OCI-LY7 (cell line): ENCODE measurements around the gene KIRREL3. TPM values are rescaled to one million over a fixed set of nuclear protein-coding genes. Genes with fewer than 3 reads are reported as not detected.

Experiments used
- BruUV-seq: library from RNA; stranded (reverse); fragments of 400-500 nt; replicated peaks from 2 replicates; lab custom pipeline; 2021; lab: Mats Ljungman, UMichigan
- CTCF ChIA-PET: fragments of 300-600 bp; sonication (Branson Sonifier 250); formaldehyde crosslinking; loops from one replicate; lab custom pipeline; 2022; ENCODE audit warnings: antibody characterized with exemption; ENCODE audit not compliant: unreplicated experiment; lab: Charles Lee
- POLR2A ChIA-PET: fragments of 300-600 bp; sonication (Branson Sonifier 250); formaldehyde crosslinking; loops from one replicate; lab custom pipeline; 2022; ENCODE audit warnings: antibody characterized with exemption; lab: Charles Lee
- DNase-seq: peaks from one replicate; pipeline ENCODE4 v3.0.0-alpha.2; 2015; ENCODE audit warnings: low spot score
- H2AFZ ChIP-seq: fragments of 200-600 bp; sonication (generic), shearing (Covaris generic); 2 replicates; pipeline ENCODE4 v1.6.1; 2014; ENCODE audit warnings: mild to moderate bottlenecking, antibody characterized with exemption, low read length, moderate library complexity
- H3K27ac ChIP-seq: fragments of 200-600 bp; sonication (generic); 2 replicates; pipeline ENCODE4 v1.5.1; 2014; ENCODE audit warnings: mixed run types, low read depth, mild to moderate bottlenecking, moderate library complexity, low read length, inconsistent platforms; ENCODE audit not compliant: poor library complexity, severe bottlenecking
- H3K36me3 ChIP-seq: fragments of 200-600 bp; sonication (generic); 2 replicates; pipeline ENCODE4 v1.6.1; 2014; ENCODE audit warnings: mild to moderate bottlenecking, antibody characterized with exemption, low read length, moderate library complexity, mixed read lengths; ENCODE audit not compliant: insufficient read depth
- H3K4me1 ChIP-seq: fragments of 200-600 bp; sonication (generic); 2 replicates; pipeline ENCODE4 v1.5.1; 2014; ENCODE audit warnings: mild to moderate bottlenecking, low read length; ENCODE audit not compliant: insufficient read depth, poor library complexity, severe bottlenecking
- H3K4me2 ChIP-seq: fragments of 200-600 bp; sonication (generic); 2 replicates; pipeline ENCODE4 v1.6.1; 2014; ENCODE audit warnings: mild to moderate bottlenecking, low read length
- H3K4me3 ChIP-seq: fragments of 200-600 bp; sonication (generic); 2 replicates; pipeline ENCODE4 v1.5.1; 2014; ENCODE audit warnings: mild to moderate bottlenecking, low read depth, low read length; ENCODE audit not compliant: poor library complexity, severe bottlenecking
- H3K79me2 ChIP-seq: fragments of 200-600 bp; sonication (generic); 2 replicates; pipeline ENCODE4 v1.6.1; 2016; ENCODE audit warnings: low read depth, mild to moderate bottlenecking, low read length, moderate library complexity, mixed read lengths; ENCODE audit not compliant: insufficient read depth
- H3K9me2 ChIP-seq: fragments of 200-600 bp; sonication (generic); 2 replicates; pipeline ENCODE4 v1.6.1; 2016; ENCODE audit warnings: mild to moderate bottlenecking, low read length, mixed read lengths; ENCODE audit not compliant: insufficient read depth
- H3K9me3 ChIP-seq: fragments of 200-600 bp; sonication (generic); 2 replicates; pipeline ENCODE4 v1.6.1; 2014; ENCODE audit warnings: mild to moderate bottlenecking, mixed run types, low read length, mixed read lengths
- H4K20me1 ChIP-seq: fragments of 200-600 bp; sonication (generic); 2 replicates; pipeline ENCODE4 v1.6.1; 2014; ENCODE audit warnings: mild to moderate bottlenecking, antibody characterized with exemption, low read length, moderate library complexity, mixed read lengths; ENCODE audit not compliant: insufficient read depth
- CTCF ChIP-seq: fragments of 200-600 bp; sonication (generic); conservative IDR thresholded peaks from 2 replicates; pipeline ENCODE4 v1.5.1; 2014; ENCODE audit warnings: mild to moderate bottlenecking, antibody characterized with exemption, low read length, moderate library complexity, mixed read lengths
- EZH2phosphoT487 ChIP-seq: fragments of 200-600 bp; sonication (generic); IDR thresholded peaks from 2 replicates; pipeline ENCODE4 v1.6.1; 2018; ENCODE audit warnings: low read depth, borderline replicate concordance, mild to moderate bottlenecking, mixed run types, antibody characterized with exemption, low read length, moderate library complexity, mixed read lengths
- intact Hi-C: fragments of 100-400 bp; cut with micrococcal nuclease; formaldehyde crosslinking; loops from one replicate; pipeline ENCODE4 v1.10.0; 2022; ENCODE audit not compliant: unreplicated experiment
- total RNA-seq, 2 experiments: library from RNA; depleted of rRNA in 1 of 2; stranded (reverse); fragments of >200 nt in 1 of 2; shearing (Covaris generic) in 1 of 2; gene quantifications; 2 replicates each; pipeline ENCODE4 v1.2.3, GENCODE V29; 2014 to 2022

The KIRREL3 gene
- total RNA-seq, 2 experiments from 2014 or later, result not detected

- no peaks in the 10 kb centered on the region for H3K36me3 ChIP-seq
- TF ChIP-seq CTCF (no peak), EZH2phosphoT487 (no peak)
- no peaks in the 10 kb centered on the region for H3K9me2 ChIP-seq
- no peaks in the 10 kb centered on the region for H3K4me1 ChIP-seq
- BruUV-seq, result no TSS peak
- intact Hi-C loops, result no loop called here
- H2AFZ ChIP-seq, result no peak overlapping the region
- no peak overlapping the region for H3K27ac ChIP-seq
- H4K20me1 ChIP-seq, result no peaks in the 10 kb centered on the region
- H3K79me2 ChIP-seq, result no peaks in the 10 kb centered on the region
- H3K9me3 ChIP-seq, result no peaks in the 10 kb centered on the region
- CTCF ChIA-PET, result no interaction called here
- H3K4me3 ChIP-seq, result no peak overlapping the region
- no peak overlapping the region for H3K4me2 ChIP-seq
- POLR2A ChIA-PET, result no interaction called here
- no peak for DNase-seq
These were observed 114.5 kb downstream of the KIRREL3 start for GRCh38 chr11:126886085-126886484.

DNA sequence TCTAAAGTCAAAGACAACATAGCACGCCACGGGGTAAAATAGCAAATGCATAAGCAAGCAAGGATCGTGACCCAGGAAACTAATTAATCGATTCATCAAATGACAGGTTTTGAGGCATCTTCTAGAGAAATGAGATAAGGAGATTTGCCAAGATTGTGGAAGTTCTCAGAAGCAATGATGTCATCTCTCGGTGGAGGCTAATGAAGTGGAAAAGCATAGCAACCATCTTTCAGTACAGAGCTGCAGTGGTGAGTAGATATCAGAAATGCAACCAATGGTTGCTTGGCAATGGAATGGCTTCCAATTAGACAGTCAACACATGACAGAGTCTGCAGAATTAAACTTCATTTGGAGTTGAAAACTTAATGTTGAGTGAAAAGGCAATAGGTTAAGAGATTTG, 116.0 kb downstream of the KIRREL3 start:
- no peak overlapping the region for H3K27ac ChIP-seq
- no peaks in the 10 kb centered on the region for H4K20me1 ChIP-seq
- H3K36me3 ChIP-seq, result no peaks in the 10 kb centered on the region
- TF ChIP-seq EZH2phosphoT487 (no peak), CTCF (no peak)
- no peaks in the 10 kb centered on the region for H3K4me1 ChIP-seq
- BruUV-seq, result no TSS peak
- no peaks in the 10 kb centered on the region for H3K9me3 ChIP-seq
- no peak overlapping the region for H3K4me3 ChIP-seq
- no peak for DNase-seq
- ChIA-PET POLR2A (no interaction called here), CTCF (no interaction called here)
- no peak overlapping the region for H2AFZ ChIP-seq
- intact Hi-C loops, result no loop called here
- no peaks in the 10 kb centered on the region for H3K9me2 ChIP-seq
- no peak overlapping the region for H3K4me2 ChIP-seq
- H3K79me2 ChIP-seq, result no peaks in the 10 kb centered on the region

DNA sequence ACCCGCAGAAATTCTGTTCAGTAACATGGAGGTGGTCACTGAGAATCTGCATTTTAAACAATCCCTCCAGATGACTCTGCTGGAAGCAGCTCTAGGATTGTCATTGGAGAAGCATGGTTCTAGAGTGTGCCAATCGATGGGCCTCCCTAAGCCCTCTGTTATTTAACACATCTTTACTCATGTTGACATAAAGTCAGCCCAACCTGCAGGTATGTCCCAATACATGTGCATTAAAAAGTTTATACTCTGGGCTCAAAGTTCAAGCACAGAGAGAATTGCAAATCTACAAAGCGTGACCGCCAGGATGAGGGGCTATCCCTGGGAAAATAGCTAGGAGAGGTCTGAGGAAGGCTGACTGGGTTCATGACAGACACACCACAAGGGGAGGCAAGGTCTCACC, 116.4 kb downstream of the KIRREL3 start:
- CTCF ChIA-PET, result no interaction called here

More for the DNA sequence above, 116.4 kb downstream of the KIRREL3 start:
- POLR2A ChIA-PET, result no interaction called here
- Histone ChIP-seq H3K9me3 (no peaks in the 10 kb centered on the region), H3K4me1 (no peaks in the 10 kb centered on the region), H3K27ac (no peak overlapping the region), H3K9me2 (no peaks in the 10 kb centered on the region), H3K36me3 (no peaks in the 10 kb centered on the region), H3K4me2 (no peak overlapping the region), H4K20me1 (no peaks in the 10 kb centered on the region), H3K4me3 (no peak overlapping the region), H3K79me2 (no peaks in the 10 kb centered on the region), H2AFZ (no peak overlapping the region)
- intact Hi-C loops, result no loop called here
- BruUV-seq, result no TSS peak
- no peak for TF ChIP-seq EZH2phosphoT487
- TF ChIP-seq CTCF, result no peak
- no peak for DNase-seq
